GM21737 (cell line): ENCODE data around the gene CFAP65.

ENCODE experiments used
- ATAC-seq: cut with Tn5 transposase; IDR thresholded peaks from one replicate; pipeline ENCODE4 v1.9.1; 2021; ENCODE audit warnings: mild to moderate bottlenecking, moderate library complexity; ENCODE audit not compliant: unreplicated experiment

CFAP65 gene

GRCh38 chr2:219032051-219032745 is 9.1 kb downstream of the CFAP65 start:
- ATAC-seq, result no peak

- no peak for ATAC-seq
These were observed 10.1 kb downstream of the CFAP65 start for GRCh38 chr2:219031005-219031738.

DNA sequence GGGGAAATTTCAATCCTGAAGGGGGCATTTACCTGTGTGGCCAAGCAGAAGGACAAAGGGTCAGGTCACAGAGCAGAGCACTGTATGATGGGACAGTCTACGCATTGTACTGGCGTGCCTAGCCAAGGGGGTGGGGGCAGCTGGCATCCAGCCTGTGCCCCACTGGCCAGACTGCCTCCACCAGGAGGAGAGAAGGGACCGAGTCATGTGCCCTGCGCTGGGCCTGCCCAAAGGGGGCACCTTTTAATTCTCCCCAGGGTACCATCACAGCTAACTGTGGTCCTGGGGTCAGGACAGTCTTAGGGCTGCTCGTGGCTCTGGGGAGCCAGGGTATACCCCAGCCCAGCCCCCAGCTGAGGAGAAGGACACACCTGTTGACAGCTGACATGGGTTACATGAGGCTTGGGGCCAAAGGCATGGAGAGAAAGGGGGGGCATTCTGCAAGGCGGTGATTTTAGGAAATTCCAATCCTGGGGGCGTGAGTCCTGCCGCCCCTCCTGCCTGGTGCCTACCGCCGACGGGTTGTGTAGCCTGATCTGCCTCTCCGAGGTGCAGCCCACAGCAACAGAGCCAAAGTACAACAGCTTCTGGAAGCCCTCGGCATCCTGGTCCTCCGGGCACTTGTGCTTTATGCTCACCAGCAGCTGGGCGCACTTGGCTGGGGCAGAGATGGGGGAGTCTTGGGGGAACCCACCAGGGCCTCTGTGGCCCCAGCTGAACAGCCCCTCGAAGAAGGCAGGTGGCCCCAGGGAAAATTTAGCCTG is 11.0 kb downstream of the CFAP65 start:
- no peak for ATAC-seq

GRCh38 chr2:219029829-219030165 is 11.5 kb downstream of the CFAP65 start:
- peak; percentile 75 for ATAC-seq

DNA sequence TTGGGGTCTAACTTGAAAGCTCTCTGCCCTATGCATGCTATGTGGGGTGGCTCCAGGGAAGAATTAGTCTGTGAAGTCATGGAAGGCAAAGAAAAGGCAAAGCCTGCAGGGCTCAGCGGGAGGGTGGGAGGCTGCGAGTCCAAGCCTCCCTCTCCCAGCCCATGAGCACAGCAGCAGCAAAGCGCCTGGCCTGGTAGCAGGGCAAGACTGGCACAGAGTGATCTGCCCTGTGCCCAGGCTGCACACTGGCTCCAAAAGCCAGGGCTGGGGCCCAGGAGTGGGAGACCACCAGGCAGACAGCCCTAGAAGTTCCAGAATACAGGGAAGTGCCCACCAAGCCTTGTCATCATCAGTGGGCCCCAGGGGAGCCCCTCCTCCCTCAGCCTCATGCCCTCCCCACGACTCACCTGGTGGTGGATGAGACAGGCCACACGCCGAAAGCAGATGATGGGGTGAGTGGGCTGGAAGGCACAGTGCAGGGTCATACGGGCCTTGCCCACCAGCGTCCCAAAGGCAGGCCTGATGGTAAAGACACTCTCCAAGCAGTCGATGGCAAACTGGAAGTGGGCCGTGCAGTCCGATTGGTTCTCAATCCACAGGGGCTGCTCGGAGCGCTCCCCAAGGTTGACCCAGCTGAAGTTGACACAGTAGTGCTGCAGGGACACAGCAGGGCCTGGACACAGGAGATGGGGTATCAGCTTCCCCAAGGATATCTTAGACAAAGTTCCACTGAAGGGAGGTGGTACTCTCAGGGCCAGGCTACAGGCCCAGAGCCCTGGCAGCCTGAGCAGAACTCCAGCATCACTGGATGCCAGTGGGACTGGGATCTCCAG is 12.1 kb downstream of the CFAP65 start:
- no peak for ATAC-seq

GRCh38 chr2:219028141-219028540 is 13.2 kb downstream of the CFAP65 start:
- ATAC-seq, result no peak

DNA sequence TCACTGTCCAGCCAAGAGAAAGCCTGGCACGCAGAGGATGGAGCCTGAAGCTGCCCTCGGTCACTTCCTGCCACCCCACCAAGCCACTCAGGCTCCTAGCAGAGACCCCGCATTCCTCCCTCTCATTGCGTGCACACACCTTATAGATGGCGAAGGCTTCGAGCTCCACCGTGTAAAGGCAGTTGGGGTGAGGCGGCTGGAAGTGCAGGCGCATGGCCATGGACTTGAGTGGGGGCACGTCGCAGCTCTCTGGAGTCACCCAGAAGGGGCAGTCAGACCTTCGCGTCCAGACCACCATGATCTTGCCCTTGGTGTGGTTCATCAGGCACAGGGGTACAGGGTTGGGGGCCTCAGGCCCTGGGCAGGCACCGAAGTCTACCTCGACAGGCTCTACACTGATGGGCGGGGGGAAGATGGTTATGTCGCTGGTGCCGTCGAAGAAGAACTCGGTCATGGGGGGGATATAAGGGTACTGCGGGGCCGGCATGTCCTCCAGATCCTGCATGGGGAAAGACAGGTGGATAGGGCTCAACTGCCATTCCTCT is 13.7 kb downstream of the CFAP65 start:
- ATAC-seq, result no peak

DNA sequence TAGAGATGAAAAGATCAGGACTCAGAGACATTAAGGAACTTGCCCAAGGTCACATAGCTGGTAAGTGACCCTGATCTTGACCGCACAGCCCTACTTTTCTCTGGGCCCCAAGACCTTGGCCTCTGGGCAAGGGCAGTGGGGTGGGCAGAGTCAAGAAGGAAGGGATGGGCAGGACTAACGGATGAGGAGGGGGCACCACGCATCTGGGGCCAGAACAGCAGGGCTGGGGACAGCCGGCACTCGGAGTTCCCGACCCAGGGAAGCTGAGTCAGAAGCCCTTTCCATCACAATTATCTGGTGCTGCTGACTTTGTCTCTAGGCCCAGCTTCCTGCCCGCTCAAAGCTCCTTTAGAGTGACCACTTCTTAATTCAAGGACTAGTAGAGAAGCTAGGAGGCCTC is 14.4 kb downstream of the CFAP65 start:
- ATAC-seq, result no peak

DNA sequence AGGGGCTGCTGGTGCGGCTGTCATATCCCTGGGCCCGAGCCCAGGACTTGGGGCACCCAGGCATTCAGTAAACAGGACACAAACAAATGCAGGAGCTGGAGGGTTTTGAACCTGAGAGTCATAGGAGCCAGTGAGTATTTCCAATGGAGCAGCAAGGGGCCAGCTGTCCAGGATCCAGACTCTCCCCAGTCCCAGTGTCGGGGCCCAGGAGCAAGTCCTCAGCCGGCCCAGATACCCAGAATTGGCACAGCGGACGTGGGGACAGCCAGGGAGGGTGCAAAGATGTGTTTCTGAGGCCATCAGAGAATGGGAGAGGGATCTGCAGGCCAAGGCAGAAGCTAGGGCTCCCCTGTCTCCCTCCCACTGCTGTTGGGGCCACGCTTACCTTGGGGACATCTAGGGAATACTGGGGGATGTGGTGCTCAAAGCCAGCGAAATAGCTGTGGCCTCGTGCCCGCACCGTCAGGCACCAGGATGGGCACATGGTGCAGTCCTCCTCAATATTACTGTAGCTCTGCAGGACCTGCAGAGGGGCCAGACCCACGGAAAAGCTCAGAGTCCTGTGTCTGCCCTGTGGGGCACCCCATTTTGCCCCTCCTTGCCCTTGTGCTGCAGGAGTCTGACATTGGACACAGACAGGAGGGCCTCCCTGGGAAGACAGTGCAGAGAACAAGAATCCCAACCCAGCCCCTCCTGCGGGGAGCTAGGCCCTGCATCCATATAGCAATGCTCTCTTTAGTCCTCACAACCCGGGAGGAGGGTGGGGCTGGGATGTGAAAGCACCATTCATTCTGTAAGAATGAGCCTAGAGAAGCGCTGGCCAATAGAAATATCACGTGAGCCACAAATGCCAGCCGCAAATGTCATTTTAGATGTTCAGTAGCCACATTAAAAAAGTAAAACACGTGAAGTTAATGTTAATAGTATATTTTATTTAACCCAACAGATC is 15.4 kb downstream of the CFAP65 start:
- ATAC-seq, result no peak

GRCh38 chr2:219024059-219024458 is 17.3 kb downstream of the CFAP65 start:
- ATAC-seq, result no peak

DNA sequence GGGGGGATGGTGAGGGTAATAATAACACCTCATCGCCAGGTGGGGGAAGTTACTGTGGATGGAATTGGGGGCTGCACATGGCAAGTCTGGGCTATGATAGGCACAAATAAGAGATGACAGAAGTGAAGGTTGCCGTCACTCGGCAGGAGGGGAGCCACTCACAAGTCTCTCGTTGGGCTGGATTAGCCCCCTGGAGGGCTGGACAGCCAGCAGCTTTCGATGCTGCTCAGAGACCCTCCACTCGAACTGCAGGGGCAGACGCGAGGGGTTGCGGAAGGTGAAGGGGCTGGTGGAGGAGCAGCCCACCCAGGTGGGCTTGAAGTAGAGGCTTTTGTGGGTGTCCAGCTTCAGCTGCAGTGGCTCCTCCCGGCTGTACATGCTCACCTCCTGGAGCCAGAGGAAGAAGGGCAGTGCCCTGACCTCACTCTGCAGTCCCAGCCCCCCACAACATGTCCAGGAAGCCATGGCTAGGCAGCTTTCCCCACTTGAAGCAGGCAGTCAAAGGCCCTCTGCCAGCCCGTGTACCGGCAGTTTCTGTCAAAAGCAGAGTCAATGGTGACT is 18.2 kb downstream of the CFAP65 start:
- ATAC-seq, result no peak

DNA sequence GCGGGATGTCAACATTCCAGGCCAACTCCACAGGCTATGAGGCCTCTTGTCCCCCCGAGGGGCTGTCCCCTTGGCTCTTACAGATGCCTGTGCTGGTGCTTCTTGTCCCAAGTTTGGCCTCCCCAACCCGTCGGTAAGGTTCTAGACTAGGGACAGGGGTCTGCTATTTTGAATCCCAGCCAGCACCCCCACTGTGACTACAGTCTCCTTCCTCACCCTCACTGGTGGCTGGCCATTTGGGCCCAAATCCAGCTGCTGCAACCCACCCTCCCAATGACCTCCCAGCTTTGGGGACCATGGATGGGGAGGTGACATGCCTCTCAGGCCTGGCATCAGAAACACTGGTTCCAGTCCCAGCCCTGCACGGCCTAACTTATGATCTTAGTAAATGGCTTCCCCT is 18.7 kb downstream of the CFAP65 start:
- ATAC-seq, result no peak

DNA sequence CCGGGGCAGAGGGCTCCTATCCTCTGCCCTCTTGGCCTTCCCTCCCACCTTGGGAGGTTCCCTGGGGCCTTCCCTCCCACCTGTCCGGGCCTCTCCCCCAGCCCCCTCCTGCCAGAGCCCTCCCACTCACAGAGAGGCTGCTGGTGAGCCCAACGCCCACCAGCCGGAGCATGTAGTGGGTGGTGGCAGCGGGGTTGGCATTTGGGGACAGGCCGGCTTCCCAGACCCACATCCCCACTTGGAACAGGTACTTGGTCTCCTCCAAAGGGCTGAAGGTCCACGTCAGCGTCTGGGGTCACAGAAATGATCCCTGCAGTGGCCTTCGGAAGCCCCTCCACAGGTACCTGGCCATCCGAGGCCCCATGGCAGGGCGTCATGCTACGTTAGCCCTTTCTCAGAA is 19.3 kb downstream of the CFAP65 start:
- ATAC-seq, result no peak

- no peak for ATAC-seq
These were observed 19.7 kb downstream of the CFAP65 start for GRCh38 chr2:219021591-219021990.

DNA sequence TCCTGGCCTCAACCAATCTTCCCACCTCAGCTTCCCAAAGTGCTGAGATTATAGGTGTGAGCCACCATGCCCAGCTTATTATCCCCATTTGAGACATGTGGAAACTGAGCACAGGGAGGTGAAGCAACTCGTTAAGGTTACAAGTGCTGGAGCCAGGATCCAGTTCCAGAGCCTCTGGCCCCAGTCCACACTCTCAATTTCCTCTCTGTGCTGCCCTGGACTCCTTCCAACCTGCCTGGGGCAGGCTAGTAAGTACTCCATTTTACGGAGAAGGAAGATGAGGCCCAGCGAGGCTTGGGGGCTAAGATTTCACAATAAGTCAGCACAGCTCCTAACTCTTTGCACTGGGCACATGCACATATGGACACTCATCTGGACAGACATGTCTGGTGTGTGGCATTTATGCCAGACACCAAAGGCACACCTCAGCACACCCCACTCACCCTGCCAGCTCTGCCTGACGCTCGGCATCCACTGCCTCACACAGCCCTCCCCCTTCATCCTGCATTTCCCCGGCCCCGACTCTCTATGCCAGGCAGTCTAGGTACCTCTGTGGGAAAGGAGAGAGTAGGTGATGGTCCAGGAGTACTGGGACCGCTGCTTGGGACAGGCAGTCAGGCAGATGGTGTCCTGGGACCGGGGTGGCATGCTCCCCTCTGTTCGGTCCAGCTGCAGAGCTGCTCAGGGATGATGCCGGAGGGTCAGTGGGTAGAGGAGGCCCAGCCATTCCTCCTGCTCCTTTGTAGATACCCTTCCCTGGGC is 20.5 kb downstream of the CFAP65 start:
- ATAC-seq, result no peak

- ATAC-seq, result no peak
These were observed 21.9 kb downstream of the CFAP65 start for GRCh38 chr2:219019436-219019835.

DNA sequence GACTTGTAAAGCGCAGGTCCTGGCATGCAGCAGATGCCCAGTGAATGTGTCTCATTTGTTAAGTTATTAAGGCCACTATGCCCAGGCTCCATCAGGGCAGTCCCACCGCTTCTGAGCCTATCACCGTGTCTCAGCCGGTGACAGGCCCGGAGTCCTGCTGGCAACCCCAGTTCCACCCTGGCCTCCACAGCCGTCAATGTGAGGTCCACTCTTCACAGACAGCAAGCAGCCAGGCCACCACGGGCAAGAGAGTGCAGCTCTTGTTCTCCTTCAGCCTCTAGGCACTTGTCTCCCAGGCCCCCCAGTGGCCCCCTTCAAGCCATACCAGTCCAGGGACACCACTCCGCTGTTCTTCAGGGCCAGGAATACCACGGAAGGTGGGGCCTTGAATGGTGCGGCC is 22.6 kb downstream of the CFAP65 start:
- no peak for ATAC-seq

- ATAC-seq, result no peak
These were observed 23.0 kb downstream of the CFAP65 start for GRCh38 chr2:219018286-219018685.
